IMR-90 (cell line): ENCODE data around the gene TRNAU1AP. TPM values are rescaled to one million over a fixed set of nuclear protein-coding genes. Genes with fewer than 3 reads are reported as not detected.

Source experiments
- ATAC-seq: fragments of 200-7000 bp; cut with Tn5 transposase; 2 replicates; pipeline ENCODE4 v1.9.1; 2020; ENCODE audit warnings: low read depth, mild to moderate bottlenecking, moderate library complexity
- BruUV-seq: library from RNA; stranded (reverse); fragments of 400-500 nt; replicated peaks from 2 replicates; lab custom pipeline; 2021; lab: Mats Ljungman, UMichigan
- CTCF ChIA-PET: fragments of 300-600 bp; formaldehyde crosslinking; extraction: SDS; loops from one replicate; lab custom pipeline; 2021; ENCODE audit warnings: antibody characterized with exemption; lab: Yijun Ruan, JAX
- POLR2A ChIA-PET: fragments of 300-600 bp; sonication (Branson Sonifier 250); formaldehyde crosslinking; loops from one replicate; lab custom pipeline; 2022; ENCODE audit warnings: antibody characterized with exemption; ENCODE audit not compliant: unreplicated experiment; lab: Charles Lee
- DNase-seq: peaks from one replicate; pipeline ENCODE4 v3.0.0; 2013
- H2AFZ ChIP-seq: replicated peaks from 2 replicates; pipeline ENCODE3; 2013; ENCODE audit warnings: low read length, mild to moderate bottlenecking; ENCODE audit not compliant: poor library complexity
- H2AK5ac ChIP-seq: 2 replicates; pipeline ENCODE4 v1.6.1; 2013; ENCODE audit warnings: low read depth, low read length, inconsistent platforms
- H2AK9ac ChIP-seq: replicated peaks from 2 replicates; pipeline ENCODE3; 2013; ENCODE audit warnings: mild to moderate bottlenecking, low read depth, low read length, moderate library complexity; ENCODE audit not compliant: poor library complexity
- H2BK120ac ChIP-seq: 2 replicates; pipeline ENCODE4 v1.6.1; 2013; ENCODE audit warnings: low read depth, low read length, inconsistent platforms
- H2BK15ac ChIP-seq: 3 replicates; pipeline ENCODE4 v1.6.1; 2013; ENCODE audit warnings: low read depth, low read length, inconsistent platforms
- H2BK20ac ChIP-seq: 2 replicates; pipeline ENCODE4 v1.6.1; 2013; ENCODE audit warnings: low read depth, mild to moderate bottlenecking, inconsistent platforms, low read length, moderate library complexity
- H2BK5ac ChIP-seq: 2 replicates; pipeline ENCODE4 v1.6.1; 2013; ENCODE audit warnings: mild to moderate bottlenecking, low read depth, low read length, inconsistent platforms; ENCODE audit not compliant: poor library complexity, severe bottlenecking
- H3K14ac ChIP-seq: replicated peaks from 2 replicates; pipeline ENCODE4 v1.6.1; 2013; ENCODE audit warnings: low read depth, low read length, inconsistent platforms
- H3K18ac ChIP-seq: 2 replicates; pipeline ENCODE4 v1.6.1; 2013; ENCODE audit warnings: low read depth, low read length, control low read depth
- H3K23ac ChIP-seq: 2 replicates; pipeline ENCODE4 v1.6.1; 2013; ENCODE audit warnings: low read depth, low read length, inconsistent platforms
- H3K27ac ChIP-seq: 2 replicates; pipeline ENCODE4 v1.5.1; 2013; ENCODE audit warnings: mild to moderate bottlenecking, control low read depth, low read length; ENCODE audit not compliant: insufficient read depth
- H3K27me3 ChIP-seq: 2 replicates; pipeline ENCODE4 v1.6.1; 2013; ENCODE audit warnings: low read length; ENCODE audit not compliant: control insufficient read depth, insufficient read depth
- H3K36me3 ChIP-seq: 2 replicates; pipeline ENCODE4 v1.6.1; 2013; ENCODE audit warnings: low read length, mixed read lengths; ENCODE audit not compliant: control insufficient read depth, insufficient read depth
- H3K4ac ChIP-seq: 2 replicates; pipeline ENCODE4 v1.6.1; 2013; ENCODE audit warnings: low read depth, low read length, inconsistent platforms
- H3K4me1 ChIP-seq: 2 replicates; pipeline ENCODE4 v1.6.1; 2013; ENCODE audit warnings: low read length, mixed read lengths; ENCODE audit not compliant: control insufficient read depth, insufficient read depth
- H3K4me2 ChIP-seq: 2 replicates; pipeline ENCODE4 v1.6.1; 2013; ENCODE audit warnings: low read depth, mild to moderate bottlenecking, control low read depth, low read length, moderate library complexity
- H3K4me3 ChIP-seq: 2 replicates; pipeline ENCODE4 v1.5.1; 2013; ENCODE audit warnings: low read depth, mild to moderate bottlenecking, control low read depth, low read length, moderate library complexity; ENCODE audit not compliant: insufficient read depth
- H3K56ac ChIP-seq: 2 replicates; pipeline ENCODE4 v1.6.1; 2013; ENCODE audit warnings: low read length, inconsistent platforms; ENCODE audit not compliant: insufficient read depth; ENCODE audit errors: extremely low read depth
- H3K79me1 ChIP-seq, 2 experiments: 2 replicates each; pipeline ENCODE4 v1.6.1; 2013; ENCODE audit warnings: low read length in 2 of 2, inconsistent platforms in 1 of 2, low read depth in 1 of 2
- H3K9ac ChIP-seq: 2 replicates; pipeline ENCODE4 v1.6.1; 2013; ENCODE audit warnings: low read depth, low read length, control low read depth
- H3K9me1 ChIP-seq: 2 replicates; pipeline ENCODE4 v1.6.1; 2013; ENCODE audit warnings: low read length, inconsistent platforms; ENCODE audit not compliant: insufficient read depth
- H3K9me3 ChIP-seq: 2 replicates; pipeline ENCODE4 v1.6.1; 2013; ENCODE audit warnings: low read length; ENCODE audit not compliant: control insufficient read depth, insufficient read depth
- H4K20me1 ChIP-seq: 2 replicates; pipeline ENCODE4 v1.6.1; 2013; ENCODE audit warnings: low read length, inconsistent platforms; ENCODE audit not compliant: insufficient read depth
- H4K5ac ChIP-seq: 2 replicates; pipeline ENCODE4 v1.6.1; 2013; ENCODE audit warnings: mild to moderate bottlenecking, low read depth, low read length, control low read depth
- H4K8ac ChIP-seq, 2 experiments: 2 replicates each; pipeline ENCODE4 v1.6.1; 2013; ENCODE audit warnings: low read depth in 2 of 2, low read length in 2 of 2, control low read depth in 1 of 2, inconsistent platforms in 1 of 2
- H4K91ac ChIP-seq: 2 replicates; pipeline ENCODE4 v1.6.1; 2013; ENCODE audit warnings: low read depth, low read length, inconsistent platforms; ENCODE audit not compliant: insufficient read depth
- MXI1 ChIP-seq: IDR thresholded peaks from 2 replicates; pipeline ENCODE4 v1.6.1; 2012; ENCODE audit warnings: low read depth, mild to moderate bottlenecking, low read length, moderate library complexity, borderline replicate concordance
- WGBS, 2 experiments: methylation state at CpG; one replicate each; pipeline versions ENCODE4 v1.1.5 to v1.1.7; 2013; ENCODE audit warnings: missing lambda C conversion rate in 2 of 2; ENCODE audit not compliant: insufficient read length in 1 of 2; ENCODE audit errors: extremely low coverage in 2 of 2; 5-methylcytosine and 5-hydroxymethylcytosine counted together
- dilution Hi-C: fragments of 300-500 bp; cut with HindIII; formaldehyde crosslinking; loops from one replicate; pipeline ENCODE4 v1.14.3; 2018; ENCODE audit warnings: low sequenced_read_pairs; ENCODE audit not compliant: unreplicated experiment
- in situ Hi-C: fragments of 300-500 bp; cut with MboI; formaldehyde crosslinking; loops from 3 replicates; pipeline ENCODE4 v1.14.3; 2019; ENCODE audit warnings: low sequenced_read_pairs, inconsistent platforms, mixed read lengths
- intact Hi-C: fragments of 100-400 bp; cut with micrococcal nuclease; formaldehyde crosslinking; loops from 2 replicates; pipeline ENCODE4 v1.10.0; 2022
- polyA plus RNA-seq, 3 experiments: library from polyadenylated mRNA; depleted of rRNA; stranded (reverse); fragments of >200 nt; gene quantifications; 2 replicates each; pipeline ENCODE4 v1.2.3, GENCODE V29; 2012; ENCODE audit warnings: low replicate concordance in 1 of 3
- total RNA-seq: library from RNA; depleted of rRNA; stranded (reverse); fragments of >200 nt; gene quantifications from 2 replicates; pipeline ENCODE4 v1.2.3, GENCODE V29; 2012

TRNAU1AP gene
- total and polyA plus RNA-seq, 2 of the 4 experiments (the other 2 are of a cell fraction): 23.3 to 23.8 TPM

DNA sequence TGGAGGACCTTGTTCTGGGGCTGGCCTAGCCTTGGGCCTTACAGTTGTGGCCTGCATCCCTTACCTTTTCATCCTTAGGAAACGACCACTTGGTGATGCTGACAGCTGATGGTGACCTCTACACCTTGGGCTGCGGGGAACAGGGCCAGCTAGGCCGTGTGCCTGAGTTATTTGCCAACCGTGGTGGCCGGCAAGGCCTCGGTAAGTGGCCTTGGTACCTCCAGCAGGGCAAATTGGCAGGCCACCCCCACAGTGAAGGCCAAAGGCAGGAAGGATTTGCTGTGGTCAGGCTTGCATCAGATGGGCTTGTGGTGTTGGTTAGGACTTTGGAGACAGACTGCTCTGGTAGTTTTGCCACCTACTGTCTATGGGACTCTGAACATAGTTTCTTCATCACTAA, 17.7 kb upstream of the TRNAU1AP start:
- Histone ChIP-seq H2BK20ac (no peak overlapping the region), H2BK5ac (no peak overlapping the region), H3K36me3 (peaks cover 44% of the 10 kb centered on the region), H3K56ac (no peak overlapping the region), H3K9me3 (no peaks in the 10 kb centered on the region), H2AK9ac (peak overlapping the region; percentile 28), H3K4me3 (no peak overlapping the region), H3K23ac (no peak overlapping the region), H4K5ac (no peak overlapping the region), H2AFZ (no peak overlapping the region), H3K4me1 (no peaks in the 10 kb centered on the region), H3K27ac (no peak overlapping the region), H2AK5ac (no peak overlapping the region), H3K9ac (no peak overlapping the region), H3K14ac (no peak overlapping the region), H3K4ac (no peak overlapping the region), H3K9me1 (peaks cover 8% of the 10 kb centered on the region; the same call in 1 of the 2 replicates), H3K18ac (no peak overlapping the region), H4K91ac (no peak overlapping the region), H4K20me1 (no peaks in the 10 kb centered on the region), H3K27me3 (no peaks in the 10 kb centered on the region), H3K4me2 (no peak overlapping the region), H4K8ac (no peak overlapping the region), H2BK120ac (no peak overlapping the region), H2BK15ac (no peak overlapping the region), H3K79me1 (peaks cover 0 to 4% of the 10 kb centered on the region in 2 experiments; a peak in 2 of 4 replicates)
- ChIA-PET POLR2A (no interaction called here), CTCF (no interaction called here)
- DNase-seq (no peak), ATAC-seq (no peak)
- dilution Hi-C loops: no loop called here
- 83% methylated on average over 2 of the region's 6 CpGs; no CpG with 5 or more reads in 1 of the 2 experiments for WGBS, 2 experiments
- no TSS peak for BruUV-seq
- intact Hi-C loops: no loop called here
- in situ Hi-C loops: no loop called here
- TF ChIP-seq MXI1: no peak
